Suppressor macrophage treated with lipopolysaccharide for 4 hours (primary cell): ENCODE measurements around the gene TBC1D21.

Experiments used
- DNase-seq: peaks from one replicate; pipeline ENCODE4 v3.0.0-alpha.2; 2020

TBC1D21 gene

GRCh38 chr15:73910522-73911303 is 37.3 kb downstream of the TBC1D21 start:
- DNase-seq, result no peak

- DNase-seq, result no peak
Observed at GRCh38 chr15:73912030-73912596, 38.7 kb downstream of the TBC1D21 start.

DNA sequence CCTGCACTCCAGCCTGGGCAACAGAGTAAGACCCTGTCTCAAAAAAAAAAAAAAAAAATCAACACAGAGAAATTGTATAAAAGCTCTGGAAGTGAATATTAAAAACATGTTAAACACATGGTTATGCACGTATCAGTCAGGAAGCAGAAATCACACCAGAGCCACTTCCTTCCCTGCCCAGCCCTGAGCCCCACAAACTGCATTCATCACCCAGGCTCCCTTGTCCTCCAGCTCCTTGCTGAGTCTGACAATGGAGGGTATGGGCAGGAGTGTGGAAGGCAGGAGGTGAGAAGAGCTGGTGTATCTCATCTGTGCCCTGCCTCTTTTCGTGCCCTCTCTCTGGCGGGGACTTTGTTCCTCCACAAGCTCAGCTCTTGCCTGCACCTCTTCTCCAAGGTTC is 40.8 kb downstream of the TBC1D21 start:
- DNase-seq, result no peak

DNA sequence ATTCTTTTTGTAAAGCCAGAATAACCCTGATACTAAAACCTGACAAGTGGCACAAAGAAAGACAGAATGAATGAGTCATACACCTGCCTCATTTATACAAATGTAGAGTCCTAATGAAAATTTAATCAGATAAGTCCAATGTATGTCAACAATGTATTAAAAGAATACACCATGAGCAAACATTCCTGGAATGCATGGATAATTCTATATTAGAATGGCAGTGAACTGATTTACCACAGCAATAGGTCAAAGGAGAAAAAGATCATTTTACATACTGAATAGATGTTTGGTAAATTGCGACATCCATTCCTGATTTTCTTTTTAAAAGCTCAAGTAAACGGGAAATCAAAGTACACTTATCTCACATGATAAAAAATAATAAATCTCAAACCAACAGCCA is 41.7 kb downstream of the TBC1D21 start:
- no peak for DNase-seq

- no peak for DNase-seq
Observed at GRCh38 chr15:73918784-73919183, 45.4 kb downstream of the TBC1D21 start.

- no peak for DNase-seq
Observed at GRCh38 chr15:73919706-73920105, 46.3 kb downstream of the TBC1D21 start.

DNA sequence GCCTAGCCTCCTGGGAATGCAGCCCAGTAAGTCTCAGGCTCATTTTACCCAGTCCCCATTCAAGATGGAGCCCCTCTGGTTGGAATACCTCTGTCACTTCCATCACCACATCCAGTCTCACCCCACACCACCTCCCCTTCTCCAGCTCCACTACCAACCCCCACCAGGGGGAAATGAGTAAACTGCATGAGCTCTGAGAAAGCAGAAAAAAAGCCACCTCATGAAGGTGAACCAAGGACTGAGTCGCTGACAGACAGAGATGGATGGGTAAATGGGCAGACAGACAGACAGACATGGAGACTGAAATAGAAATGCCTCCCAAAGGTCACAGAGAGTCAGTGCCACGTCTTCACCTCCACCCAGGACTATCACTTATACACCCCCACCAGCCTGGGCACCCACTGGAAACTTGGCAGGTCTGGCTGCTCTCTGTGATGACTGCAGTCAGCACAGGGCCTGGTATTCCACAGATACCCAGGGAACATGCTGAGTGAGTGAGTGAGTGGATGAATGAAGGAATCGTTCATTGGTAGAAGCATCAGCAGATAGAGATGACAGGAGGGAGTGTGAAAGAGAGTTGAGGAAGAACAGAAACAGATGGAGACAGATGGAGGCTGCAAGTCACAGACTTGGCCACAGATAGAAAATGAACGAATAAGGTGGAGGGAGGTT is 48.0 kb downstream of the TBC1D21 start:
- DNase-seq, result no peak

DNA sequence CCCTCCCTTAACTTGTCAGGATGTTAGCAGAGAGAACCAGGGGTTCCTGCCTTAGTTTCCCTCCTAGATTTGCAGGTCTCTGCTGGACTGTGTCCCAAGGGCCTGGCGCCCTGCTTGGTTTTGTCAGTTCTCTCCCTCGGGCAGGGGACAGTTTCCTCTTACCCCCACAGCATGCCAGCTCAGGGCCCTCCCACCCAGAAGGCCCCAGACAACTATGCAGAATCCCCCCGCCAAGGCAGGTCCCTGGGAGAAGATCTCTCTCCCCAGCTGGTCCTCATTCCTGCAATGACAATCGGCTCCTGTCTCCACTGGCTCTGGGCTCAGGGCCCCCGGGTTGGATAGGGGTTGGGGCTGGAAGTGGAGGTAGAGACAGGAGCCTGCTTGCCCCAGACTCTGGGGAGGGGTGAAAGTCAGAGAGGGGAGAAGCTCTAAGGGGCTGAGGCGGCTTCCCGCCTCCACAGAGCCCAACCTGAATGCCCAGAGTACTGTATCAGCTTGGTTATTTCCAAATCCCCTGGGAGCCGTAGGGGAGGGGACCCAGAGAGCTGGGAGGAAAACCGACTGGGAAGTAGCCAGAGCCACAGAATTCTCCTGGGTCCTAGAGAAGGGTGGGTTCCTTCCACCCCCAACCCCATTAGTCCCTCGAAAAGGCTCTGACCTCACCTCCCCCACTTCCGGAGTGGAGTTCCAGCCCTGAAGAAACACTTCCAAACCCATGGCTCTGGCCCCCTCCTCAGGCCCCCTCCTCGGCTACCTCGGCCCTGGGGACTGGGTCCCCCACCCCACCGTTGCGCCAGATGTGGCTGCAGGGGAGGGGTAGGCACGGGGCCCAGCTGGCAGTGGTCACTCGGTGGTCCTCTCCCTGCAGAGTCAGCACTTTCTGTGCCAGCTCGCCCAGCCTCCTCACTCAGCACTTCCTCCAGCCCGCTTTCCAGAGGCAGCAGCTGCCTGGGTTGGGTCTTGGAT is 49.1 kb downstream of the TBC1D21 start:
- DNase-seq, result no peak

DNA sequence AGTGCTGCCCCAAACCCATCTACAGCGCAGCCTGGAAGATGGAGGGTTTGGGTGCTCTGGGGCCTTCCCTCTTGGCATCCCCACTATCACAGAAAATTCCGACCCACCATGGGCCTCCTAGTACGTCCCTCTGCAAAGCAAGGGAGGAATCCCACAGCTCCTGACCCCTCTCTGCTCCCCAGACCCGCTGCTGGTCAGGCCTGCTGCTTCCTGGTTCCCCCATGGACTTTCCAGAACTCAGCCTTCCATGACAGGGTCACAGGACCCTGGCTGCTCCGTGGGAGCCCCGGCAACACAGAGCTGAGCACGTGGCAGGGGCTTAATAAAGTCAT is 49.8 kb downstream of the TBC1D21 start:
- DNase-seq, result no peak

- DNase-seq, result no peak
Observed at GRCh38 chr15:73923488-73924164, 50.3 kb downstream of the TBC1D21 start.

- DNase-seq, result peak; percentile 23
Observed at GRCh38 chr15:73924171-73924921, 51.0 kb downstream of the TBC1D21 start.

DNA sequence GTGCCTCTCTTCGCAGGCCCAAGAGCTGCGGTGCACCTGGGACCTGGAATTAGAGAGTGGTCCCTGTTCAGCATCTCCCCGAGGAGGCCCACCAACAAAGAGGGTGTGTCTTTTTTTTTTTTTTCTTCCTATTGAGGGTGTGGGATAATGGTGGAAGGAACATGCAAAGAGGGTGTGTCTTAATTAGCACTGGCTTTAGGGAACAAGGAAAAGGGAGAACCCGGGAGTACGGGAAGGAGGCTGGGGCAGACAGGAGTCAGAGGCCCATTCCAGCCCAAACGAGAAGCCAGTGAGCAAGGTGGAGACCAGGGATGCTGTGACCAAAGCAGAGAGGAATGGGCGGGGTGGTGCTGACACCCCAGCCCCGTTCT is 52.5 kb downstream of the TBC1D21 start:
- DNase-seq, result no peak

DNA sequence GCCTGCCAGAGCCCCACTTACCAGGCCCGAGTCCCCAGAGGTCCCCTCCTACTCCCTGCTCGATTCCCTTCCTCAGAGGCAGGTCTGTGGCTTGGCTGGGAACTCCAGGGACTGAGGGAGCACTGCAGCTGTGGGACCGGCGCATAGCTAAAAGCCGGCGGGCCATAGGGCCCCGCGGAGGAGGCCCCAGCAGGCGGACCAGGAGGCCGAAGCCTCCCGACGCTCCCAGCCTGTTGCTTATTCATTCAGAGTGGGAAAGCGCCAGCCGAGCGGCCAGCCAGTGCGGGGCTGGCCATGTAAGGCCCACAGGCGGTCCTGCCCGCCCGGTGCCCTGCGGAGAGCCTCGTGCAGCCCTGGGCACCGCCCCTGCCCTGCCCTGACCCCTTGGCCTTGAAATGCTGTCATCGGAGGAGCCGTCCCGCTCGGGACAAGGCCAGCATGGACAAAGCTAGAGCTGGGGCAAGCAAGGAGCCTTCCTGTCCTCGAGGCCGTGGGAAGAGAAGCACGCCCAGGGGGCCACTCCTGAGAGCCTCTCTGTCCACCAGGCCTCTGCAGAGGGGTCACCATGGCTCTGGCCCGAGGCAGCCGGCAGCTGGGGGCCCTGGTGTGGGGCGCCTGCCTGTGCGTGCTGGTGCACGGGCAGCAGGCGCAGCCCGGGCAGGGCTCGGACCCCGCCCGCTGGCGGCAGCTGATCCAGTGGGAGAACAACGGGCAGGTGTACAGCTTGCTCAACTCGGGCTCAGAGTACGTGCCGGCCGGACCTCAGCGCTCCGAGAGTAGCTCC is 53.0 kb downstream of the TBC1D21 start, which contains the start of gene LOXL1:
LOXL1 (plus strand) TSS at position 244 of the 784 bp plus-strand sequence; CDS start at position 566, 322 bp downstream.
- no peak for DNase-seq

GRCh38 chr15:73927003-73927475 is 53.7 kb downstream of the TBC1D21 start:
- DNase-seq, result no peak

- peak; percentile 34 for DNase-seq
Observed at GRCh38 chr15:73927476-73928240, 54.3 kb downstream of the TBC1D21 start.

DNA sequence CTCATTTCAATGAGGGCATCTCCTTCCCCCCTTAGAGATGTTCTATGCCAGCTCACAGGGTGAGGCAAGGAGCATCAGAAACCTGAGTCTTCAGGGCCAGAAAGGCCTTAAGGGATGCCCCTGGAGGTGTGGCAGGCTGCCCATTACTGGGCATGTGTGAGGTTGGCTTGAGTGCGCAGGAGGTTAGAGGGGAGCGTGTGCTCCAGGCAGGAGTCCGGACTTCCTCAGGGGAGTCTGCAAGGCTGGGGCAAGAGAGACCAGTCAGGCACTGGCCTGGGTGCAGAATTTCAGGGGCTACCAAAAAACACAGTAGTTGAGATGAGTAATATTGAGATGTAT is 54.8 kb downstream of the TBC1D21 start:
- no peak for DNase-seq

- no peak for DNase-seq
Observed at GRCh38 chr15:73928971-73929627, 55.7 kb downstream of the TBC1D21 start.

GRCh38 chr15:73930371-73930770 is 57.0 kb downstream of the TBC1D21 start:
- no peak for DNase-seq

DNA sequence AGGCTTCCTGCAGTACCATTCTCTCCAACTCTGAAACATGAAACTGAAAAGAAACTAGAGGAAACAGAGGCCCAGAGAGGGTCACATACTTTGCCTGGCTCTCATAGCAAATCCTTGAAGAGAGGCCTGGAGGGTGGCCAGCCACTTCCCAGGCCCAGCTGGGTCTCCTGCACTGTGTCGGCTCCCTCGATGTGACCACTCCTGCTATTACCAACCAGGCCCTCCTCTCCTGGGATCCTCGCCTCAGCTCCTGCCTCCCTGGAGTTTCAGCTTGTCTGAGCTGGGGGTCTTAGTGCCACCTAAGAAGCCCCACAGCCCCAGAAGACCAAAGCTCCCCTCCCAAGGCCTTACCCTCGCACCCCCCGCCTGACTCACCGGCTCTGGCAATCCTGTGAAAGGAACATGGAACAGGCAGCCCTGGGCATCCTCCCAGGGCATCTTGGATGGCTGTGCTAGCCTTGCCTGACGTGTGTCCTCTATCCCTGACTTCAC is 57.5 kb downstream of the TBC1D21 start:
- no peak for DNase-seq
